ENCODE measurements around the gene BRME1.
"Not testable (repeated sequence)": the region's sequence is repeated elsewhere in the genome, so short reads cannot be mapped to it uniquely, and the experiment has no call there.

The BRME1 gene

GRCh38 chr19:13865571-13866462, 40.1 kb downstream of the BRME1 start:
- no peak for DNase-seq (ENCODE audit: low spot score)

GRCh38 chr19:13864667-13865570, 41.0 kb downstream of the BRME1 start:
- no peak for DNase-seq (ENCODE audit: low spot score)

GRCh38 chr19:13864046-13864666, 41.8 kb downstream of the BRME1 start:
- DNase-seq (ENCODE audit: low spot score), result no peak

- DNase-seq (ENCODE audit: low spot score), result peak; percentile 89
These were observed 44.0 kb downstream of the BRME1 start for GRCh38 chr19:13861714-13862531.

- no peak for DNase-seq (ENCODE audit: low spot score)
These were observed 44.6 kb downstream of the BRME1 start for GRCh38 chr19:13861392-13861713.

- no peak for DNase-seq (ENCODE audit: low spot score)
These were observed 45.1 kb downstream of the BRME1 start for GRCh38 chr19:13860679-13861391.

- peak; percentile 54 for DNase-seq (ENCODE audit: low spot score)
These were observed 46.5 kb downstream of the BRME1 start for GRCh38 chr19:13859361-13859880.

- DNase-seq (ENCODE audit: low spot score), result no peak
These were observed 49.4 kb downstream of the BRME1 start for GRCh38 chr19:13856497-13856896.

GRCh38 chr19:13852171-13852707, 53.7 kb downstream of the BRME1 start:
- peak; percentile 51 for DNase-seq (ENCODE audit: low spot score)

GRCh38 chr19:13851734-13852114, 54.2 kb downstream of the BRME1 start:
- not testable (repeated sequence) for DNase-seq (ENCODE audit: low spot score)

GRCh38 chr19:13850910-13851733, 54.8 kb downstream of the BRME1 start:
- peak; percentile 98 for DNase-seq (ENCODE audit: low spot score)

GRCh38 chr19:13849991-13850909, 55.7 kb downstream of the BRME1 start:
- DNase-seq (ENCODE audit: low spot score), result peak; percentile 88

GRCh38 chr19:13848798-13849676, 56.9 kb downstream of the BRME1 start:
- no peak for DNase-seq (ENCODE audit: low spot score)

GRCh38 chr19:13848340-13848677, 57.6 kb downstream of the BRME1 start:
- DNase-seq (ENCODE audit: low spot score), result no peak

GRCh38 chr19:13847407-13848339, 58.2 kb downstream of the BRME1 start:
- DNase-seq (ENCODE audit: low spot score), result peak; percentile 92
